Immature natural killer cell (primary cell): ENCODE results near the gene KLK6. TPM values are rescaled to one million over a fixed set of nuclear protein-coding genes. Genes with fewer than 3 reads are reported as not detected.

Source experiments
- DNase-seq, 3 donors: peaks; one replicate each; pipeline ENCODE4 v3.0.0; 2022; ENCODE audit warnings: mixed read lengths in 1 of 3
- H3K27ac Mint-ChIP-seq, 6 donors: one replicate each; pipeline ENCODE4 v1.8.0; 2020; ENCODE audit warnings: mixed read lengths in 6 of 6, mild to moderate bottlenecking in 5 of 6, inconsistent platforms in 4 of 6, moderate library complexity in 3 of 6
- H3K27me3 Mint-ChIP-seq, 3 donors: one replicate each; pipeline ENCODE4 v1.8.0; 2020 to 2021; ENCODE audit warnings: low read depth in 3 of 3, mild to moderate bottlenecking in 3 of 3, mixed read lengths in 3 of 3, moderate library complexity in 3 of 3, inconsistent platforms in 1 of 3
- H3K36me3 Mint-ChIP-seq, 3 donors: one replicate each; pipeline ENCODE4 v1.8.0; 2020; ENCODE audit warnings: mixed read lengths in 3 of 3, inconsistent platforms in 2 of 3, mild to moderate bottlenecking in 2 of 3
- H3K4me1 Mint-ChIP-seq, 2 donors: one replicate each; pipeline ENCODE4 v1.8.0; 2020; ENCODE audit warnings: inconsistent platforms in 2 of 2, mild to moderate bottlenecking in 2 of 2, mixed read lengths in 2 of 2, moderate library complexity in 1 of 2
- H3K4me3 Mint-ChIP-seq, 5 donors: one replicate each; pipeline ENCODE4 v1.8.0; 2020; ENCODE audit warnings: mild to moderate bottlenecking in 5 of 5, mixed read lengths in 5 of 5, inconsistent platforms in 3 of 5, moderate library complexity in 3 of 5
- H3K9me3 Mint-ChIP-seq, 6 donors: one replicate each; pipeline ENCODE4 v1.8.0; 2020; ENCODE audit warnings: mild to moderate bottlenecking in 6 of 6, mixed read lengths in 6 of 6, inconsistent platforms in 4 of 6, moderate library complexity in 3 of 6
- polyA plus RNA-seq, 3 donors: library from polyadenylated mRNA; unstranded; fragments of 300-500 nt; fragmentation: Illumina TruSeq; gene quantifications; one replicate each; pipeline ENCODE4 v1.2.3, GENCODE V29; 2021

KLK6 gene
- polyA plus RNA-seq, 3 donors from 2014 or later: not detected

- no peak for DNase-seq
- H3K4me3 Mint-ChIP-seq: no peak overlapping the region
- peaks cover 3 to 17% (median 14%) of the 10 kb centered on the region in 3 donors for H3K27me3 Mint-ChIP-seq
- H3K9me3 Mint-ChIP-seq: no peaks in the 10 kb centered on the region
- no peak overlapping the region for H3K27ac Mint-ChIP-seq
- H3K4me1 Mint-ChIP-seq: peaks cover 9 to 11% of the 10 kb centered on the region in 2 donors
- no peaks in the 10 kb centered on the region for H3K36me3 Mint-ChIP-seq
These were observed 43.2 kb downstream of the KLK6 start for GRCh38 chr19:50926144-50926543.

- Mint-ChIP-seq H3K4me1 (peaks cover 9 to 11% of the 10 kb centered on the region in 2 donors), H3K9me3 (no peaks in the 10 kb centered on the region), H3K27me3 (peaks cover 3 to 15% (median 11%) of the 10 kb centered on the region in 3 donors), H3K36me3 (no peaks in the 10 kb centered on the region), H3K4me3 (no peak overlapping the region), H3K27ac (no peak overlapping the region)
- no peak for DNase-seq
These were observed 43.7 kb downstream of the KLK6 start for GRCh38 chr19:50925734-50926133.

GRCh38 chr19:50924586-50924985 is 44.8 kb downstream of the KLK6 start:
- H3K27ac Mint-ChIP-seq: no peak overlapping the region
- H3K4me1 Mint-ChIP-seq: peaks cover 8 to 9% of the 10 kb centered on the region in 2 donors
- no peaks in the 10 kb centered on the region for H3K9me3 Mint-ChIP-seq
- DNase-seq: no peak
- H3K36me3 Mint-ChIP-seq: no peaks in the 10 kb centered on the region
- no peak overlapping the region for H3K4me3 Mint-ChIP-seq
- peaks cover 0 to 15% (median 12%) of the 10 kb centered on the region in 3 donors for H3K27me3 Mint-ChIP-seq

- no peak overlapping the region for H3K27ac Mint-ChIP-seq
- H3K4me1 Mint-ChIP-seq: peaks cover 8 to 9% of the 10 kb centered on the region in 2 donors
- H3K36me3 Mint-ChIP-seq: no peaks in the 10 kb centered on the region
- DNase-seq: peak; percentile 61 to 70 (median 69)
- no peaks in the 10 kb centered on the region for H3K9me3 Mint-ChIP-seq
- H3K27me3 Mint-ChIP-seq: peaks cover 0 to 18% (median 15%) of the 10 kb centered on the region in 3 donors
- H3K4me3 Mint-ChIP-seq: no peak overlapping the region
These were observed 47.0 kb downstream of the KLK6 start for GRCh38 chr19:50922317-50922853.

GRCh38 chr19:50921426-50922316 is 47.7 kb downstream of the KLK6 start:
- Mint-ChIP-seq H3K9me3 (no peaks in the 10 kb centered on the region), H3K4me1 (peaks cover 8 to 9% of the 10 kb centered on the region in 2 donors), H3K4me3 (no peak overlapping the region), H3K27ac (no peak overlapping the region), H3K36me3 (no peaks in the 10 kb centered on the region), H3K27me3 (peaks cover 0 to 18% (median 16%) of the 10 kb centered on the region in 3 donors)
- DNase-seq: no peak

- DNase-seq: no peak
- Mint-ChIP-seq H3K4me1 (no peaks in the 10 kb centered on the region), H3K4me3 (no peak overlapping the region), H3K27me3 (peaks cover 4 to 22% (median 17%) of the 10 kb centered on the region in 3 donors), H3K27ac (no peak overlapping the region), H3K36me3 (no peaks in the 10 kb centered on the region), H3K9me3 (no peaks in the 10 kb centered on the region)
These were observed 53.3 kb downstream of the KLK6 start for GRCh38 chr19:50916069-50916468.

GRCh38 chr19:50912727-50913716 is 56.4 kb downstream of the KLK6 start:
- Mint-ChIP-seq H3K4me3 (no peak overlapping the region), H3K27ac (no peak overlapping the region)
- DNase-seq: no peak

GRCh38 chr19:50912102-50912599 is 57.2 kb downstream of the KLK6 start:
- Mint-ChIP-seq H3K36me3 (no peaks in the 10 kb centered on the region), H3K4me3 (no peak overlapping the region), H3K27ac (no peak overlapping the region), H3K27me3 (peaks cover 12 to 29% (median 20%) of the 10 kb centered on the region in 3 donors), H3K4me1 (peaks cover 5 to 11% of the 10 kb centered on the region in 2 donors), H3K9me3 (no peaks in the 10 kb centered on the region)
- DNase-seq: no peak

More at GRCh38 chr19:50912727-50913716, 56.4 kb downstream of the KLK6 start:
- H3K27me3 Mint-ChIP-seq: peaks cover 10 to 27% (median 22%) of the 10 kb centered on the region in 3 donors
- peaks cover 5 to 11% of the 10 kb centered on the region in 2 donors for H3K4me1 Mint-ChIP-seq
- H3K36me3 Mint-ChIP-seq: no peaks in the 10 kb centered on the region
- H3K9me3 Mint-ChIP-seq: no peaks in the 10 kb centered on the region

- Mint-ChIP-seq H3K9me3 (no peaks in the 10 kb centered on the region), H3K27me3 (peaks cover 12 to 29% (median 21%) of the 10 kb centered on the region in 3 donors), H3K4me3 (no peak within 1 kb of the TSS), H3K36me3 (no peaks in the 10 kb centered on the region), H3K27ac (no peak within 1 kb of the TSS), H3K4me1 (peaks cover 5 to 11% of the 10 kb centered on the region in 2 donors)
- DNase-seq: no peak
These were observed 57.9 kb downstream of the KLK6 start, which contains the start of gene KLK4 for GRCh38 chr19:50911206-50912101. Gene KLK4, minus strand, starts transcription at chr19:50911395. Its CDS starts 657 bp downstream, at chr19:50910738.

- no peak for DNase-seq
- no peaks in the 10 kb centered on the region for H3K9me3 Mint-ChIP-seq
- H3K4me1 Mint-ChIP-seq: peaks cover 5 to 11% of the 10 kb centered on the region in 2 donors
- H3K4me3 Mint-ChIP-seq: no peak overlapping the region
- H3K27me3 Mint-ChIP-seq: peaks cover 12 to 25% (median 21%) of the 10 kb centered on the region in 3 donors
- no peak overlapping the region for H3K27ac Mint-ChIP-seq
- no peaks in the 10 kb centered on the region for H3K36me3 Mint-ChIP-seq
These were observed 58.7 kb downstream of the KLK6 start for GRCh38 chr19:50910722-50911121.

GRCh38 chr19:50909240-50910070 is 59.9 kb downstream of the KLK6 start:
- peak overlapping the region in 3 of 5 donors; percentile 5 to 39 (median 33) for H3K4me3 Mint-ChIP-seq
- H3K9me3 Mint-ChIP-seq: no peaks in the 10 kb centered on the region
- H3K4me1 Mint-ChIP-seq: peaks cover 5 to 11% of the 10 kb centered on the region in 2 donors
- DNase-seq: no peak
- H3K36me3 Mint-ChIP-seq: no peaks in the 10 kb centered on the region
- no peak overlapping the region for H3K27ac Mint-ChIP-seq
- peaks cover 14 to 25% (median 21%) of the 10 kb centered on the region in 3 donors for H3K27me3 Mint-ChIP-seq
